Measurements from ENCODE around the gene OR9G1. TPM values are rescaled to one million over a fixed set of nuclear protein-coding genes. Genes with fewer than 3 reads are reported as not detected.
"Not testable (repeated sequence)": the region's sequence is repeated elsewhere in the genome, so short reads cannot be mapped to it uniquely, and the experiment has no call there.

OR9G1 gene
- total RNA-seq (2014; rRNA removed; shearing (Covaris generic)) = not detected in 2 replicates

DNA sequence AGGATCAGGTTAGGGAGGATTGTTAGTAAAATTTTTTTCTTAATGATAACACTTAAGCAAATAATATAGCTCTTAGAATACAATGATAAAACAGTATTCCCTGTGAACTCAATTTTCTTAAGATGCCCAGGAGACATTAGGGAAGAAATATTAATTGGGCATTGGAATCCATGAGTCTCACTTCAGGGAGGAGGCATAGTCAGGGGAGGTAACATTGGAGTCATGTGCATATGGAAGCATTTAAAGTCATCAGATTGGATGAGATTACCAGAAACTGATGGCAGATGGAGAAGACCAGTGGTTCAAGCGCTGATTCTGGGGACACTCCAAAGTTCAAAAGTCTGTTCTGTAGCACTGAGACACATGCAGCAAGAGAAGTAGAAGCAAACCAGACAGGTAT, at the start of gene OR9G1:
Gene OR9G1 (plus strand): TSS at position 301 of the 400 bp plus-strand sequence. CDS start 1,293 bp downstream, outside the sequence.
- DNase-seq (ENCODE audit: low read depth) = no peak

DNA sequence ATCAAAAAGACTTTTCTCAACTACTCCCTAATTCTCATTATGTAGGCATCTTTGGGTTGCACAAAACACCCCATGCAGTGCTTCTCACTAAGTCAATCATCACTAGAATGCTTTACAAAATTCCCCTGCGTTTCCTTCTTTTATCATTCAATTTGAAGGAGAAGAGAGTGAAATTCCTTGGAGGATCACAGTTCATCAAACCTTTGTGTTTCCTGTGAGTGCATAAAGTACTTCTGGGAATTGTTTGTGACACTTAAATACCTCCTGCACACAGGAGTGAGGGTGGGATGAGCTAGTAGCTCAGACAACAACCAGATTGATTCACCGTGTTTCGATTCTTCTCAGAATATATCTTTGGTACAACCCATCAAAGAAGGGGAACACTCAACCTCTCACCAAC, 39.1 kb upstream of the OR9G1 start:
- DNase-seq (ENCODE audit: low read depth) = no peak

- no peak for DNase-seq (ENCODE audit: low read depth)
Measured at GRCh38 chr11:56663386-56663785, 35.5 kb upstream of the OR9G1 start, which contains the start of gene OR5AR1. TSS of gene OR5AR1 (plus strand) at chr11:56663686. CDS start at chr11:56663686, 0 bp downstream.

DNA sequence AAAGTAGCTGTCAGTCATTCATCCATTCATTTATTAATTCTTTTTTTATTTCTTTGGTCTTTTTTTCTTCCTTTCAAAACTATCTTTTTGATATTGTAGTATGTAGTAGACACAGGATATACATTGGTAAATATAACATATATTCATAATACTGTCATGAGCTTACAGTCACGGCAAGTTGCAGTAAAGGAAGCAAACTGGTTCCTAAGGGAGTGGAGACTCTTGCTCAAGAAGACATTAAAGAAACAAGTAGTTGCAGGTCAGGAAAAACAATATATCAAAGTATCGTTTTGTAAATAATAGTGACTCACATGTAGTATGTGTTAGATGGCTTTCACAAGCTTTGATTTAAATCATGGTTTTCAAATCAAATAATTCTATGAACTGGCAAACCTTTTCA, 27.9 kb upstream of the OR9G1 start:
- DNase-seq (ENCODE audit: low read depth) = no peak

DNA sequence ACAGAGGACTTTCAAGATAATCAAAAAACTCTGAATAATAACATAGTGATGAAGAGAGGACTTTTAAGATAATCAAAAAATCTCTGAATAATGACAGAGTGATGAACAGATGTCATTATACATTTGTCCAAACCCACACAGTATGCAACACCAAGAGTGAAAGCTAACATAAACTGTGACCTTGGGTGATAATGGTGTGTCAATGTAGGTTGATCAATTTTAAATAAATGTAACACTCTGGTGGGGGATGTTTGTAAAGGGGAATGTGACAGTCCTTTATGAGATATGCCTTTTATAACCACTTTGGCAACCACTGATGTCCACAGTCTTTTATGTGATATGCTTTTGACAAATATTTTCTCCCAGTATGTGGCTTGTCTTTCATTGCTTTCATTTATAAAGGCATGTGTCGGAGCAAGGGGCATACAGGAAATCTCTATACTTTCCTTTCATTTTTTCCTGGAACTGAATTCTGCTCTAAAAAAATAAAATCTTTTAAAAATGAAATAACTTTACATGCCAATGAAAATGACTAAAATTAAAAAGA, 10.3 kb upstream of the OR9G1 start:
- no peak for DNase-seq (ENCODE audit: low read depth)

DNA sequence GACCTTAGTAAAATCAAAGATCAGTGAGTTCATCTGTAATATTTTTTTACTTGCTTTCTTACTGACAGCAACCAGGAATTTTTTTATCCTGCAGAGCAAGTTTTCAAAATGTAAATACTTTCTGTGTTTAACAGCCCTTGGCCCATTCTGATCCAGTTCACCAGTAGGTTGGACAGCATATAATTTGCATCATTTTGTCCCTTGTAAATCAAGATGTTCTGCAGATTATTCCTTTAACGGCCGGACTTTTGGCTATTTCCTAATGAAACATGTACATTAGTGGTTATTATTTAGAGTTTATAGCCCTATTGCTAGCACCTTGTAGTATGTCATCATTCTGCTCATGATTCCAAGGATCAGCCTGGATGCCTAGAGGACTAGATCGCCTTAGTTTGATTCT, 7.7 kb upstream of the OR9G1 start:
- not testable (repeated sequence) for DNase-seq (ENCODE audit: low read depth)

DNA sequence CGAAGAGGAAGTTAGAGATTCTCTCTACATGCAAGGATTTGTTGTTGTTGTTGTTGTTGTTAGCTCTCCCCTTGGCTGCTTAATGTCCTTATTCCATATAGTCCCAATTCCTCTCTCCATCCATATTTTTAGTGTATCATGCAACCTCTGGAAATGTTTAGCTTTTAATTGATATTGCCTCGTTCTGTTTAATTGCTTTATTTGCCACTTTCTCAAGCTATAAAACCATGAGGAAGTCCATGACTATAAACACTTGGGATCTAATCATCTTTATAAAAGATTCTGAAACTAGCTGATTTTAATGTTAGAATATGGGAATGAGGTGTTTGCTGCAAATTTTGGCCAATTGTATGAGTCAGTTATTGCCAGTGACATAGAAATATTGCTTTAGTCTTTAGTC, 5.5 kb upstream of the OR9G1 start:
- no peak for DNase-seq (ENCODE audit: low read depth)

DNA sequence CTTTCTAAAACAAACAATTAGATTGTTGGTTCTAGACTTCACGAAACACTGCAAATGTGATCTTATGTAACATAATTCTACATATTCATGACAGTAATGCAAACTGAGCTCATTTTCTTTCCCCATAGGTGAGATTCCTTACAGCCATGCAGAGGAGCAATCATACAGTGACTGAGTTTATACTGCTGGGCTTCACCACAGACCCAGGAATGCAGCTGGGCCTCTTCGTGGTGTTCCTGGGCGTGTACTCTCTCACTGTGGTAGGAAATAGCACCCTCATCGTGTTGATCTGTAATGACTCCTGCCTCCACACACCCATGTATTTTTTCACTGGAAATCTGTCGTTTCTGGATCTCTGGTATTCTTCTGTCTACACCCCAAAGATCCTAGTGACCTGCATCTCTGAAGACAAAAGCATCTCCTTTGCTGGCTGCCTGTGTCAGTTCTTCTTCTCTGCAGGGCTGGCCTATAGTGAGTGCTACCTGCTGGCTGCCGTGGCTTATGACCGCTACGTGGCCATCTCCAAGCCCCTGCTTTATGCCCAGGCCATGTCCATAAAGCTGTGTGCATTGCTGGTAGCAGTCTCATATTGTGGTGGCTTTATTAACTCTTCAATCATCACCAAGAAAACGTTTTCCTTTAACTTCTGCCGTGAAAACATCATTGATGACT, 1.5 kb downstream of the OR9G1 start:
- DNase-seq (ENCODE audit: low read depth) = peak; percentile 1

DNA sequence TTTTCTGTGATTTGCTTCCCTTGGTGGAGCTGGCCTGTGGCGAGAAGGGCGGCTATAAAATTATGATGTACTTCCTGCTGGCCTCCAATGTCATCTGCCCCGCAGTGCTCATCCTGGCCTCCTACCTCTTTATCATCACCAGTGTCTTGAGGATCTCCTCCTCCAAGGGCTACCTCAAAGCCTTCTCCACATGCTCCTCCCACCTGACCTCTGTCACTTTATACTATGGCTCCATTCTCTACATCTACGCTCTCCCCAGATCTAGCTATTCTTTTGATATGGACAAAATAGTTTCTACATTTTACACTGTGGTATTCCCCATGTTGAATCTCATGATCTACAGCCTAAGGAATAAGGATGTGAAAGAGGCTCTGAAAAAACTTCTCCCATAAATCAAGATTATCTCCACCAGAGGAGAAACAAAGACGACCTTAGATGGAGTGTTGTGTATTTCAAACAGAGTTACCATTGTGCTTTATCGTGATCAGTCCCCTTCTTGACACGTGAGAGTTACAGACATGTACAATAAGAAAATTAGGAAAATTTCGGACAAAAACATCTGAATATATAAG, 2.1 kb downstream of the OR9G1 start:
- DNase-seq (ENCODE audit: low read depth) = no peak

DNA sequence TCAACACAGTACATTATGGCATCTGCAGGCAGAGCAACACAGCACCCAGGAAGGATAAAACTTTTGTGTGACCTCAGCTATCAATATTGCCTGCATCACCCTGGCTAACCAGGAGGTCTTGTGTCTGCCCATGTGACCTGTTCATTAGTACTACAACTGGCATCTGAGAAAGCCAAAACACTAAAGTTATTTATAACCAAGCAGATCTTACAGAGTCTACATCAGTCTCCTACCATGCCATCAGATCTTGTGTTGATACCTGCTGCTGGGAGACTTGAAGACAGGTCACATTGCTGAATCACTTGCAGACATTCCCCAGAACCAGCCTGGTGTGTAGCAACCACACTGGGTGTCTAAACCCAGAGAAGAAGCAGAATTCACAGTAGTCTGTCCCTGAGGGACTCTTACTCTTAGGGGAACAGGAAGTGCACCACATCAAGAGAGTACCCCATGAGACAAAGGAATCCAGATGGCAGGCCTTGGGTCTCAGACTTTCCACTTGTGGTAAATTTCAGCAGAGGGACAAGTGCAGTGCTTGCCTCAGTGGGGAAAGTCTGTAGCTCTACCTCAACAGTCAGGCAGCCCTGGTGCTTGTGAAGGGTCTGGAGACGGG, 7.0 kb downstream of the OR9G1 start:
- DNase-seq (ENCODE audit: low read depth) = no peak

- DNase-seq (ENCODE audit: low read depth) = no peak
Measured at GRCh38 chr11:56706486-56706885, 7.6 kb downstream of the OR9G1 start.

DNA sequence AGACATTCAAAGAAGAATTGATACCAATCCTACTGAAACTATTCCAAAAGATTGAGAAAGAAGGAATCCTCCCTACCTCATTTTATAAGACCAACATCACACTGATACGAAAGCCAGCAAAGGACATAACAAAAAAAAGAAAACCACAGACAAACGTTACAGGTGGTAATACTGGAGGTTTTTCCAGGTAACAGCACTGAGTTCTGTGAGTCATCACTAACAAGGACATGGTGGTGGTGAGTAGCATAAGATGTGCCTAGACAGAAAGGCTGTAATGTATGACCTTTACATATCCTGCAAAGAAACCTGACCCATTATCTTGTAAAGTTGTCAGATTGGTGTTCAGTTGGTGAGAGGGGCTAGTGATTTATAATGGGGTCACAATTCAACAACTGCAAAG, 15.3 kb downstream of the OR9G1 start:
- no peak for DNase-seq (ENCODE audit: low read depth)

- no peak for DNase-seq (ENCODE audit: low read depth)
Measured at GRCh38 chr11:56716379-56716854, 17.5 kb downstream of the OR9G1 start.

GRCh38 chr11:56720513-56720912, 21.6 kb downstream of the OR9G1 start:
- no peak for DNase-seq (ENCODE audit: low read depth)

DNA sequence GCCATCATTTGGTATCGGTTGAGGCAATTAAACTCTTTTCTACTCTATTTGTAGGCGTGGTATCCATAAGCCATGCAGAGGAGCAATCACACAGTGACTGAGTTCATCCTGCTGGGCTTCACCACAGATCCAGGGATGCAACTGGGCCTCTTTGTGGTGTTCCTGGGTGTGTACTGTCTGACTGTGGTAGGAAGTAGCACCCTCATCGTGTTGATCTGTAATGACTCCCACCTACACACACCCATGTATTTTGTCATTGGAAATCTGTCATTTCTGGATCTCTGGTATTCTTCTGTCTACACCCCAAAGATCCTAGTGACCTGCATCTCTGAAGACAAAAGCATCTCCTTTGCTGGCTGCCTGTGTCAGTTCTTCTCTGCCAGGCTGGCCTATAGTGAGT, 41.2 kb downstream of the OR9G1 start:
- no peak for DNase-seq (ENCODE audit: low read depth)

- no peak for DNase-seq (ENCODE audit: low read depth)
Measured at GRCh38 chr11:56740886-56741285, 42.0 kb downstream of the OR9G1 start.

DNA sequence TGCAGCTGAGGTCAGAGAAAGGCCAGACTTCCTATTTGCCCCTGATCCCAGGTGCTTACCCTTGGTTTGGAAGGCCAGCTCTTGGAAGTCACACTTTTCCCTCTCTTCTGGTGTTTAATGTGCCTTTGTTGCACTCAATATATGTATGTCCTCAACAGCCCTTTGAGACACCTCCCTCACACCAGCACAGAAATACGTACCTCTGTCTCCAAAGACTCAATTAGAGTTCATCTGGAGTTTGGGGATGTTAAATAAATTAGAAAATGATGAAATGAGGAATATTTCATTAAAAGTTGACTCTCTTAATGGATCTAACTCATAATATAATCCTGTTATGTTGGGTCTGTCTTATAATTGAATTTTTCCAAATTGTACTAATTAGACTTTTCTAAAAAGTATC, 49.7 kb downstream of the OR9G1 start, which contains the start of gene OR9G4:
Gene OR9G4 (minus strand): TSS at position 101 of the 400 bp plus-strand sequence. CDS start 4,931 bp downstream, outside the sequence.
- DNase-seq (ENCODE audit: low read depth) = no peak

DNA sequence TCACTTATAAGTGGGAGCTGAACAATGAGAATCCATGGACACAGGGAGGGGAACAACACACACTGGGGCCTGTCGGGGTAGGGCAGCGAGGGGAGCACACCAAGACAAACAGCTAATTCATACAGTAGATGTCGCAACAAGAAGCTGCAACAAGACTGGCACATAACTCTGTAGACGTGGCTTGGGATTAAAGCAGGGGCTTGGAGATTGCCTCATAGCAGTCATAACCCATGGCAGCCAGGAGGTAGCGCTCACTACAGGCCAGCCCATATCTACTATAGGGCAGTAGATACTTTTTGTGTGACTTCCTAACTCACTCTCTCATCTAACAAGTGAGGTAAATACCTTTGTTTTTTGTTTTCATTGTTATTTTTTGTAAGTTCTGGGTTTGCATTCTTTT, 51.3 kb downstream of the OR9G1 start:
- no peak for DNase-seq (ENCODE audit: low read depth)

GRCh38 chr11:56751480-56751879, 52.6 kb downstream of the OR9G1 start:
- DNase-seq (ENCODE audit: low read depth) = no peak
